B cell (primary cell): ENCODE data around the gene SLC52A1. TPM values are rescaled to one million over a fixed set of nuclear protein-coding genes. Genes with fewer than 3 reads are reported as not detected.
A peak's percentile ranks its signal among the peaks of the same experiment; 100 is the strongest.

Experiments
- ATAC-seq: fragments of 200-7000 bp; cut with Tn5 transposase; one replicate; pipeline ENCODE4 v1.10.0; 2021; ENCODE audit warnings: low read depth, mild to moderate bottlenecking, moderate number of reproducible peaks, moderate library complexity
- CTCF ChIA-PET: fragments of 350-600 bp; sonication (Branson Sonifier 250); formaldehyde crosslinking; loops from one replicate; lab custom pipeline; 2021; ENCODE audit warnings: antibody characterized with exemption, inconsistent platforms; lab: Charles Lee
- POLR2A ChIA-PET: fragments of 350-600 bp; sonication (Branson Sonifier 250); formaldehyde crosslinking; loops from one replicate; lab custom pipeline; 2021; ENCODE audit warnings: antibody characterized with exemption; lab: Charles Lee
- DNase-seq: peaks from one replicate; pipeline ENCODE4 v3.0.0; 2013
- H2AFZ ChIP-seq: 2 replicates; pipeline ENCODE4 v1.6.1; 2012; ENCODE audit warnings: mild to moderate bottlenecking, low read depth, low read length; ENCODE audit not compliant: insufficient read depth, poor library complexity, severe bottlenecking
- H3K27ac ChIP-seq, 2 donors: 1 replicate in 1 of 2; 2 replicates in 1 of 2; pipeline ENCODE4 v1.5.1; 2012 to 2013; ENCODE audit warnings: low read length in 2 of 2, mild to moderate bottlenecking in 2 of 2, moderate library complexity in 1 of 2
- H3K27me3 ChIP-seq, 4 experiments: fragments of 200-600 bp in 1 of 4; sonication (generic) in 1 of 4; replicated peaks in 1 of 4; 1 replicate in 2 of 4; 2 replicates in 2 of 4; pipeline versions ENCODE4 v1.6.1 to v1.7.0; 2013 to 2016; ENCODE audit warnings: low read length in 3 of 4, mild to moderate bottlenecking in 2 of 4, mixed read lengths in 1 of 4, moderate library complexity in 1 of 4; ENCODE audit not compliant: insufficient read depth in 4 of 4, control insufficient read depth in 3 of 4; ENCODE audit errors: control extremely low read depth in 1 of 4
- H3K36me3 ChIP-seq, 2 experiments: replicated peaks in 1 of 2; 1 replicate in 1 of 2; 2 replicates in 1 of 2; pipeline versions ENCODE4 v1.6.1 to v1.7.1; 2013; ENCODE audit warnings: low read length in 1 of 2; ENCODE audit not compliant: insufficient read depth in 2 of 2, control insufficient read depth in 1 of 2; ENCODE audit errors: control extremely low read depth in 1 of 2, extremely low read depth in 1 of 2
- H3K4me1 ChIP-seq, 2 donors: fragments of 200-600 bp in 1 of 2; sonication (generic) in 1 of 2; 1 replicate in 1 of 2; 2 replicates in 1 of 2; pipeline versions ENCODE4 v1.5.1 to v1.6.1; 2013 to 2017; ENCODE audit warnings: low read length in 2 of 2; ENCODE audit not compliant: control insufficient read depth in 2 of 2, insufficient read depth in 2 of 2
- H3K4me2 ChIP-seq: replicated peaks from 2 replicates; pipeline ENCODE3; 2012; ENCODE audit warnings: mild to moderate bottlenecking, low read depth, low read length; ENCODE audit not compliant: poor library complexity, severe bottlenecking
- H3K4me3 ChIP-seq, 5 experiments: fragments of 200-600 bp in 1 of 5; sonication (generic) in 1 of 5; 1 replicate in 3 of 5; 2 replicates in 2 of 5; pipeline versions ENCODE4 v1.5.1 to v1.7.0; 2011 to 2016; ENCODE audit warnings: low read length in 4 of 5, mild to moderate bottlenecking in 4 of 5, low read depth in 2 of 5, control low read depth in 1 of 5, moderate library complexity in 1 of 5; ENCODE audit not compliant: insufficient read depth in 1 of 5; ENCODE audit errors: control extremely low read depth in 1 of 5, extremely low read depth in 1 of 5
- H3K79me2 ChIP-seq: fragments of 200-600 bp; sonication (generic); one replicate; pipeline ENCODE4 v1.6.0; 2016; ENCODE audit warnings: low read length; ENCODE audit not compliant: control insufficient read depth, insufficient read depth
- H3K9ac ChIP-seq: fragments of 200-600 bp; sonication (generic); 2 replicates; pipeline ENCODE4 v1.6.1; 2017; ENCODE audit warnings: mild to moderate bottlenecking, low read length, moderate library complexity
- H3K9me3 ChIP-seq, 3 donors: one replicate each; pipeline versions ENCODE4 v1.6.1 to v1.7.1; 2013; ENCODE audit warnings: low read length in 2 of 3; ENCODE audit not compliant: control insufficient read depth in 2 of 3, insufficient read depth in 1 of 3; ENCODE audit errors: control extremely low read depth in 1 of 3
- H4K20me1 ChIP-seq: 2 replicates; pipeline ENCODE4 v1.6.0; 2012; ENCODE audit warnings: mild to moderate bottlenecking, low read length; ENCODE audit not compliant: insufficient read depth, control insufficient read depth, poor library complexity, severe bottlenecking
- H3K27ac Mint-ChIP-seq: one replicate; pipeline ENCODE4 v1.8.0; 2021; ENCODE audit warnings: mixed read lengths
- H3K27me3 Mint-ChIP-seq: one replicate; pipeline ENCODE4 v1.8.0; 2021; ENCODE audit warnings: mixed read lengths
- H3K4me1 Mint-ChIP-seq: one replicate; pipeline ENCODE4 v1.8.0; 2021; ENCODE audit warnings: mixed read lengths
- H3K4me3 Mint-ChIP-seq: one replicate; pipeline ENCODE4 v1.8.0; 2021; ENCODE audit warnings: mixed read lengths
- H3K9me3 Mint-ChIP-seq: one replicate; pipeline ENCODE4 v1.8.0; 2022; ENCODE audit warnings: mixed read lengths; ENCODE audit not compliant: insufficient read depth
- EZH2 ChIP-seq: IDR thresholded peaks from 2 replicates; pipeline ENCODE4 v1.6.1; 2012; ENCODE audit warnings: borderline replicate concordance, low read depth, mild to moderate bottlenecking, moderate library complexity, low read length; ENCODE audit not compliant: insufficient read depth, poor library complexity, severe bottlenecking
- WGBS: methylation state at CpG from one replicate; pipeline ENCODE4 v1.1.5; 2013; ENCODE audit warnings: missing lambda C conversion rate; ENCODE audit not compliant: insufficient coverage; 5-methylcytosine and 5-hydroxymethylcytosine counted together
- intact Hi-C: fragments of 100-400 bp; cut with micrococcal nuclease; formaldehyde crosslinking; loops from one replicate; pipeline ENCODE4 v1.10.0; 2022
- polyA plus RNA-seq: library from polyadenylated mRNA; depleted of rRNA; stranded (reverse); fragments of >200 nt; gene quantifications from 2 replicates; pipeline ENCODE4 v1.2.3, GENCODE V29; 2012
- total RNA-seq, 2 donors: library from RNA; stranded (reverse); fragments of 120-200 nt in 1 of 2; gene quantifications; 1 replicate in 1 of 2; 2 replicates in 1 of 2; pipeline versions ENCODE4 v1.2.3 to v1.2.4, GENCODE V29; 2013 to 2022
- TF ChIP-seq, protein P1 (sequence below): fragments of 200-600 bp; IDR thresholded peaks from one replicate; pipeline ENCODE4 v1.8.0; 2022; ENCODE audit warnings: antibody characterized with exemption, mild to moderate bottlenecking

The SLC52A1 gene
- total and polyA plus RNA-seq, 2 donors (not counting 1 experiment from before 2014, with no cell fraction given), result not detected

DNA sequence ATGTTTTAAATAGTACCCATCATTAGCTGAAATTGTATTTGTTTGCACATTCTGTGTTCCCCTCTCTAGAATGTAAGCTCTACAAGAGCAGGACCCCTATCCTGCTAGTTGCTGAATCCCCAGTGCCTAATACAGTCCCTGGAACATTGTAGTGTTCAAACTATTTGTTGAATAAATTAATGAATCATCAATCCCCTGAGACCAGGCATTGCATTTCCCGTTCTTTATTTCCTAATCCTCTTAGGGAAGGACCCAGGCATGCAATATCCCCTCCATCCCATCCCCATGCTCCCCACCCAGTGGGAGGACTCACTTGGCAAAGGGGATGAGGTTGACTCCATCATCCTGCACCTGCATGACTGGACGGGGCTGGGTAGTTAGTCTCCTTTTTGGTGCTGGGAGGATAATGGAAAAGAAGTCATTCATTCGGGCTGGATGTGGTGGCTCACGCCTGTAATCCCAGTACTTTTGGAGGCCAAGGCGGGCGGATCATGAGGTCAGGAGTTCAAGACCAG is 41.1 kb downstream of the SLC52A1 start:
- Mint-ChIP-seq H3K9me3 (no peaks in the 10 kb centered on the region), H3K4me1 (peaks cover 18% of the 10 kb centered on the region), H3K4me3 (no peak overlapping the region), H3K27ac (no peak overlapping the region), H3K27me3 (no peaks in the 10 kb centered on the region)
- WGBS, result 85% methylated on average over 4 of the region's 6 CpGs
- H3K4me2 ChIP-seq, result no peak overlapping the region
- CTCF ChIA-PET, result interaction anchor here (1.0 to 1.4 kb wide), 2 partner anchors 16 to 68 kb away, joined by 3 to 4 read pairs; no protein-coding TSS in a partner anchor
- no peak for ATAC-seq
- peaks cover 0 to 13% (median 2%) of the 10 kb centered on the region in 4 experiments for H3K27me3 ChIP-seq
- DNase-seq, result no peak
- H4K20me1 ChIP-seq, result no peaks in the 10 kb centered on the region
- H3K79me2 ChIP-seq, result no peaks in the 10 kb centered on the region
- no peak overlapping the region for H3K27ac ChIP-seq
- no peaks in the 10 kb centered on the region for H3K36me3 ChIP-seq
- no peak for TF ChIP-seq EZH2
- peaks cover 17 to 20% of the 10 kb centered on the region in 2 donors for H3K4me1 ChIP-seq
- no peak overlapping the region for H3K9ac ChIP-seq
- no peaks in the 10 kb centered on the region for H3K9me3 ChIP-seq
- intact Hi-C loops, result no loop called here
- no peak overlapping the region for H3K4me3 ChIP-seq
- H2AFZ ChIP-seq, result no peak overlapping the region
- POLR2A ChIA-PET, result interaction anchor here (0.7 kb wide), 1 partner anchor 103 kb away, joined by 8 read pairs; no protein-coding TSS in a partner anchor

DNA sequence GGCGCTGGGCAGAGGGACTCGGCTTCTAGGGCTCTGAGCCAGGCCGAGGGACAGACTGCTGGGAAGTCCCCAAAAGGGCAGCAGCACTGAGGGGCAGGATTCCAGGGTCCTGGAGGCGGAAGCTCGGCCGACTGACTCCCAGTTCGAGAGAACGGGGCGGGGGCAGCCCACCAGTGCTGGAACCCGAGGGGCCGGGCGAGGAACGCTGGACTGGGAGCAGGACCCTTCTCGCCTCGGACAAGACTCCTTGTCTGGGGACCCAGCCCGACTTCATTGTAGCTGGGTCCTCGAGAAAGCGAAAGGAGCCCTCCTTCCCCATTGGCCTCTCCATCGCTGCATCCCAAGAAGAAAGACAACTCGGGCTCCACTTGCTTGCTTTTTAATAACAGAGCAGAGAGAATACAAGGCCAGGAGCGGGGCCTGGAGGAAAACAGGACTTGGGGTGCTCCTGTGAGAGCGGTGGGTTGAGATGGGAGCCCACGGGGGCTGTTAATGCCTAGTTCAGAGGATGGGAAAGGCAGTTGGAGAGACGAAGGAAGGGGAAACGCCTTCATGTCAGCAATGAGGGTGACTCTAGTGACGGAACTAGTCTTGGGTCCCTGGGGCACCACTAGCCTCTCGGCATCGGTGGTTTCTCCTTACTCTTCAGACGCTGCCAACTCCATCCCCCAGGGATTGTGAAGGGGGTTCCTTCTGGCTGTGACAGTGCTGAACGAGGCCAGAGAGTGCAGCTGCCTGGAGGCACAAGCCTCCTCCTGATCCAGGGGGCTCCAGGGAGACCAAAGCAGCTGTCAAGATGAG is 47.3 kb downstream of the SLC52A1 start:
- H4K20me1 ChIP-seq, result no peaks in the 10 kb centered on the region
- DNase-seq (peak; percentile 61), ATAC-seq (peak; percentile 39)
- Mint-ChIP-seq H3K27me3 (no peaks in the 10 kb centered on the region), H3K27ac (peak overlapping the region; percentile 90), H3K4me1 (peaks cover 31% of the 10 kb centered on the region), H3K4me3 (peak overlapping the region; percentile 91), H3K9me3 (no peaks in the 10 kb centered on the region)
- TF ChIP-seq, protein P1, sequence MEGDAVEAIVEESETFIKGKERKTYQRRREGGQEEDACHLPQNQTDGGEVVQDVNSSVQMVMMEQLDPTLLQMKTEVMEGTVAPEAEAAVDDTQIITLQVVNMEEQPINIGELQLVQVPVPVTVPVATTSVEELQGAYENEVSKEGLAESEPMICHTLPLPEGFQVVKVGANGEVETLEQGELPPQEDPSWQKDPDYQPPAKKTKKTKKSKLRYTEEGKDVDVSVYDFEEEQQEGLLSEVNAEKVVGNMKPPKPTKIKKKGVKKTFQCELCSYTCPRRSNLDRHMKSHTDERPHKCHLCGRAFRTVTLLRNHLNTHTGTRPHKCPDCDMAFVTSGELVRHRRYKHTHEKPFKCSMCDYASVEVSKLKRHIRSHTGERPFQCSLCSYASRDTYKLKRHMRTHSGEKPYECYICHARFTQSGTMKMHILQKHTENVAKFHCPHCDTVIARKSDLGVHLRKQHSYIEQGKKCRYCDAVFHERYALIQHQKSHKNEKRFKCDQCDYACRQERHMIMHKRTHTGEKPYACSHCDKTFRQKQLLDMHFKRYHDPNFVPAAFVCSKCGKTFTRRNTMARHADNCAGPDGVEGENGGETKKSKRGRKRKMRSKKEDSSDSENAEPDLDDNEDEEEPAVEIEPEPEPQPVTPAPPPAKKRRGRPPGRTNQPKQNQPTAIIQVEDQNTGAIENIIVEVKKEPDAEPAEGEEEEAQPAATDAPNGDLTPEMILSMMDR, result no peak
- TF ChIP-seq EZH2, result no peak
- peak overlapping the region; percentile 88 for H3K9ac ChIP-seq
- POLR2A ChIA-PET, result interaction anchor here (0.6 to 3.1 kb wide), 9 partner anchors 9 to 621 kb away, joined by 3 to 11 read pairs (median 6); partner anchors contain the start of genes INCA1, KIF1C, RNF167 and SLC25A11
- intact Hi-C loops, result loop anchor here (1.0 to 5.0 kb wide), 5 partner anchors 9 to 124 kb away; partner anchors contain the start of genes INCA1, KIF1C, SPAG7 and ZNF232
- no peaks in the 10 kb centered on the region for H3K9me3 ChIP-seq
- 1% methylated on average over 28 of the region's 30 CpGs for WGBS
- peak overlapping the region; percentile 67 to 96 (median 81) for H3K4me3 ChIP-seq
- H3K4me1 ChIP-seq, result peaks cover 21 to 28% of the 10 kb centered on the region in 2 donors
- peaks cover 0 to 4% of the 10 kb centered on the region in 2 experiments for H3K36me3 ChIP-seq
- H3K27ac ChIP-seq, result peak overlapping the region; percentile 84 to 90
- no peaks in the 10 kb centered on the region for H3K27me3 ChIP-seq
- H3K4me2 ChIP-seq, result peak overlapping the region; percentile 95
- H2AFZ ChIP-seq, result peak overlapping the region; percentile 96
- CTCF ChIA-PET, result interaction anchor here (0.7 to 5.9 kb wide), 12 partner anchors 9 to 324 kb away, joined by 3 to 35 read pairs (median 4); partner anchors contain the start of genes INCA1, KIF1C, PFN1 and RNF167
- peaks cover 6% of the 10 kb centered on the region for H3K79me2 ChIP-seq
